ENCODE data around the gene MEIOB. TPM values are rescaled to one million over a fixed set of nuclear protein-coding genes. Genes with fewer than 3 reads are reported as not detected.

Gene MEIOB
- total RNA-seq, result 0.60 TPM

GRCh38 chr16:1871974-1872635 is at the start of gene MEIOB:
MEIOB (minus strand) TSS chr16:1872164; CDS start chr16:1868175, 3,989 bp downstream.

GRCh38 chr16:1918351-1919326 is 46.7 kb upstream of the MEIOB start, which contains the start of gene HS3ST6:
HS3ST6 (minus strand) TSS chr16:1918415; CDS start chr16:1918323, 92 bp downstream.

GRCh38 chr16:1826691-1827573 is 45.0 kb downstream of the MEIOB start, which contains the start of the genes FAHD1 and HAGH:
FAHD1 (plus strand) TSS chr16:1827206; CDS start chr16:1827239, 33 bp downstream.
HAGH (minus strand) TSS chr16:1826825; CDS start chr16:1826787, 38 bp downstream.

GRCh38 chr16:1793578-1794220 is 78.3 kb downstream of the MEIOB start, which contains the start of gene IGFALS:
IGFALS (minus strand) TSS chr16:1793705; CDS start chr16:1793652, 53 bp downstream.

Other genes starting within 250 kb of the MEIOB start
- 35.5 TPM for gene JPT2, start 193.9 kb downstream of the MEIOB start, total RNA-seq
- gene MAPK8IP3, start 166.0 kb downstream of the MEIOB start, total RNA-seq, result 107 TPM
- gene NME3, start 100.6 kb downstream of the MEIOB start, total RNA-seq, result 52.0 TPM
- gene EME2, start 99.4 kb downstream of the MEIOB start, total RNA-seq, result 16.1 TPM
- 48.4 TPM for gene MRPS34, start 99.0 kb downstream of the MEIOB start, total RNA-seq
- gene SPSB3, start 89.6 kb downstream of the MEIOB start, total RNA-seq, result 93.1 TPM
- gene NUBP2, start 89.2 kb downstream of the MEIOB start, total RNA-seq, result 56.1 TPM
- 0.55 TPM for gene IGFALS, start 78.5 kb downstream of the MEIOB start, total RNA-seq
- 55.9 TPM for gene HAGH, start 45.3 kb downstream of the MEIOB start, total RNA-seq
- 35.6 TPM for gene FAHD1, start 45.0 kb downstream of the MEIOB start, total RNA-seq
- 0.38 TPM for gene HS3ST6, start 46.3 kb upstream of the MEIOB start, total RNA-seq
- 5.7 TPM for gene MSRB1, start 71.0 kb upstream of the MEIOB start, total RNA-seq
- gene RPL3L, start 82.5 kb upstream of the MEIOB start, total RNA-seq, result 6.3 TPM
- gene NDUFB10, start 87.4 kb upstream of the MEIOB start, total RNA-seq, result 71.7 TPM
- gene RPS2, start 92.7 kb upstream of the MEIOB start, total RNA-seq, result 801 TPM
- not detected for gene RNF151, start 94.7 kb upstream of the MEIOB start, total RNA-seq
- 32.0 TPM for gene TBL3, start 99.9 kb upstream of the MEIOB start, total RNA-seq
- gene NOXO1, start 109.3 kb upstream of the MEIOB start, total RNA-seq, result 0.55 TPM
- 14.7 TPM for gene GFER, start 112.0 kb upstream of the MEIOB start, total RNA-seq
- 6.5 TPM for gene SYNGR3, start 117.8 kb upstream of the MEIOB start, total RNA-seq
- gene ZNF598, start 137.7 kb upstream of the MEIOB start, total RNA-seq, result 20.3 TPM
- gene NPW, start 147.6 kb upstream of the MEIOB start, total RNA-seq, result 2.0 TPM
- 36.8 TPM for gene NHERF2, start 154.7 kb upstream of the MEIOB start, total RNA-seq
- 17.2 TPM for gene NTHL1, start 175.7 kb upstream of the MEIOB start, total RNA-seq
- gene TSC2, start 175.8 kb upstream of the MEIOB start, total RNA-seq, result 103 TPM

All from camera-type eye (tissue), 1 donor.